ENCODE results near the gene PCYOX1L.
A peak's percentile ranks its signal among the peaks of the same experiment; 100 is the strongest.

The PCYOX1L gene

GRCh38 chr5:149372076-149372795 lies 14.4 kb downstream of the PCYOX1L start:
- TF ChIP-seq CTCF (IDR thresholded peaks at IDR 0.05): no peak
- H3K27me3 ChIP-seq: no peaks in the 10 kb centered on the region
- DNase-seq: peak in 1 of 2 donors; percentile 84
- peaks cover 0 to 60% (median 36%) of the 10 kb centered on the region in 4 donors for H3K4me1 ChIP-seq
- no peak overlapping the region for H3K4me3 ChIP-seq
- H3K27ac ChIP-seq: peak overlapping the region; percentile 74 to 93
- H3K36me3 ChIP-seq: no peaks in the 10 kb centered on the region
- no peaks in the 10 kb centered on the region for H3K9me3 ChIP-seq
- intact Hi-C loops (cut with DNase I; ENCODE audit: low total_unique reads): no loop called here

- intact Hi-C loops (cut with DNase I; ENCODE audit: low total_unique reads): no loop called here
- no peaks in the 10 kb centered on the region for H3K9me3 ChIP-seq
- peaks cover 0 to 54% (median 32%) of the 10 kb centered on the region in 4 donors for H3K4me1 ChIP-seq
- no peaks in the 10 kb centered on the region for H3K36me3 ChIP-seq
- peak overlapping the region; percentile 74 to 93 for H3K27ac ChIP-seq
- no peaks in the 10 kb centered on the region for H3K27me3 ChIP-seq
- TF ChIP-seq CTCF (IDR thresholded peaks at IDR 0.05): no peak
- H3K4me3 ChIP-seq: no peak overlapping the region
- no peak for DNase-seq
Observed at GRCh38 chr5:149372932-149373331, 15.1 kb downstream of the PCYOX1L start.

- H3K4me1 ChIP-seq: peaks cover 0 to 63% (median 40%) of the 10 kb centered on the region in 4 donors
- TF ChIP-seq CTCF (IDR thresholded peaks at IDR 0.05): no peak
- no peaks in the 10 kb centered on the region for H3K27me3 ChIP-seq
- H3K27ac ChIP-seq: peak overlapping the region; percentile 74 to 93
- DNase-seq: no peak
- no peaks in the 10 kb centered on the region for H3K9me3 ChIP-seq
- no peak overlapping the region for H3K4me3 ChIP-seq
- H3K36me3 ChIP-seq: no peaks in the 10 kb centered on the region
- intact Hi-C loops (cut with DNase I; ENCODE audit: low total_unique reads): no loop called here
Observed at GRCh38 chr5:149374303-149374702, 16.5 kb downstream of the PCYOX1L start.

- no peak for TF ChIP-seq CTCF (IDR thresholded peaks at IDR 0.05)
- Histone ChIP-seq H3K36me3 (no peaks in the 10 kb centered on the region), H3K4me1 (peaks cover 0 to 68% (median 45%) of the 10 kb centered on the region in 4 donors), H3K4me3 (no peak overlapping the region), H3K9me3 (no peaks in the 10 kb centered on the region), H3K27me3 (no peaks in the 10 kb centered on the region), H3K27ac (peak overlapping the region; percentile 74 to 93)
- intact Hi-C loops (cut with DNase I; ENCODE audit: low total_unique reads): no loop called here
- DNase-seq: no peak
Observed at GRCh38 chr5:149374801-149375200, 17.0 kb downstream of the PCYOX1L start.

GRCh38 chr5:149375434-149375833 lies 17.6 kb downstream of the PCYOX1L start:
- Histone ChIP-seq H3K27ac (peak overlapping the region; percentile 21 to 93), H3K4me1 (peaks cover 0 to 70% (median 52%) of the 10 kb centered on the region in 4 donors), H3K36me3 (no peaks in the 10 kb centered on the region), H3K4me3 (no peak overlapping the region), H3K9me3 (no peaks in the 10 kb centered on the region), H3K27me3 (no peaks in the 10 kb centered on the region)
- intact Hi-C loops (cut with DNase I; ENCODE audit: low total_unique reads): no loop called here
- TF ChIP-seq CTCF (IDR thresholded peaks at IDR 0.05): no peak
- no peak for DNase-seq
